Testis (tissue), 3 donors: Measurements from ENCODE around the gene CFAP70. TPM values are rescaled to one million over a fixed set of nuclear protein-coding genes. Genes with fewer than 3 reads are reported as not detected.

ENCODE experiments used
- DNase-seq: peaks from one replicate; pipeline ENCODE4 v3.0.0-alpha.2; 2019
- H3K27ac ChIP-seq, 2 donors: fragments of 200-600 bp; sonication (generic); one replicate each; pipeline ENCODE4 v1.5.1; 2019
- H3K27me3 ChIP-seq: fragments of 200-600 bp; sonication (generic); one replicate; pipeline ENCODE4 v1.5.1; 2019
- H3K36me3 ChIP-seq: fragments of 200-600 bp; sonication (generic); one replicate; pipeline ENCODE4 v1.5.1; 2017; ENCODE audit warnings: low read depth; ENCODE audit errors: missing control alignments
- H3K4me1 ChIP-seq: fragments of 200-600 bp; sonication (generic); one replicate; pipeline ENCODE4 v1.5.1; 2019
- H3K4me3 ChIP-seq, 2 donors: fragments of 200-600 bp; sonication (generic); one replicate each; pipeline ENCODE4 v1.5.1; 2017 to 2019
- H3K9me3 ChIP-seq: fragments of 200-600 bp; sonication (generic); one replicate; pipeline ENCODE4 v1.5.1; 2017
- CTCF ChIP-seq, 3 experiments: fragments of 450-650 bp in 2 of 3; fragments of 200-600 bp in 1 of 3; sonication (generic) in 1 of 3; IDR thresholded peaks; one replicate each; pipeline ENCODE4 v1.5.1; 2016 to 2019; ENCODE audit warnings: antibody characterized with exemption in 3 of 3, mild to moderate bottlenecking in 2 of 3, moderate library complexity in 1 of 3
- POLR2A ChIP-seq: fragments of 450-650 bp; IDR thresholded peaks from one replicate; pipeline ENCODE4 v1.6.1; 2017; ENCODE audit warnings: antibody characterized with exemption, mild to moderate bottlenecking, moderate library complexity
- WGBS, 2 donors: methylation state at CpG; one replicate each; pipeline ENCODE4 v1.1.5; 2018; 5-methylcytosine and 5-hydroxymethylcytosine counted together
- intact Hi-C: fragments of 100-400 bp; cut with DNase I; formaldehyde crosslinking; loops from one replicate; pipeline ENCODE4 v1.15.1; 2023; ENCODE audit warnings: low total_unique reads
- polyA plus RNA-seq: library from polyadenylated mRNA; stranded (reverse); fragments of 350-450 nt; fragmentation: Illumina TruSeq; extraction: RNeasy Lipid Tissue Mini Kit (QIAGEN cat#74804); gene quantifications from one replicate; pipeline ENCODE4 v1.2.3, GENCODE V29; 2014; ENCODE audit warnings: low read depth, low replicate concordance; ENCODE audit not compliant: insufficient read depth
- total RNA-seq, 2 donors: library from RNA; depleted of rRNA; stranded (reverse); fragments of >200 nt; gene quantifications; one replicate each; pipeline ENCODE4 v1.2.3, GENCODE V29; 2016

The CFAP70 gene
- total and polyA plus RNA-seq, 3 donors from 2014 or later: 29.6 to 57.2 (median 46.2) TPM

DNA sequence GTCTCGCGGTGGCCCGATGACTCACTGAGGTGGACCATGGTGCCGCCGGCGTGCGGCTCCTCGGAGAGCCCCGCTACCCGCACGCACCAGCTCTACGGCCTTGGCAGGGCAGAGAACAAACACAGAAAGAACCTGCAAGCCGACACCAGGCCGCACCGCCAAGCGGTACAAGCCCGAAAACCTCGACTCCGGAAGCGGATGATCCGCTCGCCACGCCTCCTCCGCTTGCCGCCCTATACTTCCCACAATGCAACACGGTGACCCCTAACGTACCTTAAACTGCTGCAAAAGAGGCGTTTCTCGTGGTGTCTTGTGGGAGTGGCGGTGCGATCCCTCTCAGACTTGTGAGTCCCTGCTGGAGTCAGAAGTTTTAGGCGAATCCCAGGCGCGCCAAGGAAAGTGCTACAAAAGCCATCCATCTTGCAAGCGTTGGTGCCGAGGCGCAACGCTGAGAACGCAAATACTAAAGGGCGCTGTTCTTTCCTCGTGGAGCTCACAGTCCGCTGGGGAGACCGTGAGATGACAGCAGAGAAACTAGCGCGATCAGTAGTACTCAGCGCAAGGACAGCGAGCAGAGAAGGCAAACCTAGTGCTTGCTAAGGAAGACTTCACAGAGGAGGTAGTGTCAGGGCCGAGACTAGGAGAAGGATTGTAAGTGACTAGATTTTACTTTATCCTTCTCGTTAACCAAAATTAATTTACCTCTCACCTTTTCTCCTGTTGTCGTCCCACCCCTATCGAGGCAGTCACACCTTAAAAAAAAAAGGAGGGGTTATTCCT lies 106.0 kb downstream of the CFAP70 start, which contains the start of gene MRPS16:
Gene MRPS16 (minus strand): TSS at position 200 of the 780 bp plus-strand sequence. CDS start 162 bp downstream, at position 38.
- WGBS, 2 donors: 0% methylated on average over 30 to 51 of the region's 51 CpGs
- intact Hi-C loops: no loop called here

GRCh38 chr10:73251683-73252444 lies 106.8 kb downstream of the CFAP70 start:
- intact Hi-C loops: no loop called here
- Histone ChIP-seq H3K36me3 (no peaks in the 10 kb centered on the region), H3K4me3 (peak overlapping the region; percentile 73 to 98), H3K4me1 (peaks cover 25% of the 10 kb centered on the region), H3K27ac (peak overlapping the region; percentile 88 to 93), H3K9me3 (no peaks in the 10 kb centered on the region), H3K27me3 (no peaks in the 10 kb centered on the region)
- 12 to 19% methylated on average over 15 to 21 of the region's 23 CpGs for WGBS, 2 donors
- no peak for TF ChIP-seq POLR2A
- TF ChIP-seq CTCF (IDR thresholded peaks at IDR 0.05): no peak
- peak; percentile 21 for DNase-seq

More for the DNA sequence above, 106.0 kb downstream of the CFAP70 start, which contains the start of gene MRPS16:
- Histone ChIP-seq H3K27ac (peak within 1 kb of the TSS; percentile 88 to 93), H3K9me3 (no peaks in the 10 kb centered on the region), H3K4me3 (peak within 1 kb of the TSS; percentile 73 to 98), H3K36me3 (no peaks in the 10 kb centered on the region), H3K4me1 (peaks cover 22% of the 10 kb centered on the region), H3K27me3 (no peaks in the 10 kb centered on the region)
- DNase-seq: peak; percentile 98
- TF ChIP-seq CTCF (IDR thresholded peaks at IDR 0.05) (peak in 1 of 3 experiments; percentile 28), POLR2A (peak; percentile 59)

DNA sequence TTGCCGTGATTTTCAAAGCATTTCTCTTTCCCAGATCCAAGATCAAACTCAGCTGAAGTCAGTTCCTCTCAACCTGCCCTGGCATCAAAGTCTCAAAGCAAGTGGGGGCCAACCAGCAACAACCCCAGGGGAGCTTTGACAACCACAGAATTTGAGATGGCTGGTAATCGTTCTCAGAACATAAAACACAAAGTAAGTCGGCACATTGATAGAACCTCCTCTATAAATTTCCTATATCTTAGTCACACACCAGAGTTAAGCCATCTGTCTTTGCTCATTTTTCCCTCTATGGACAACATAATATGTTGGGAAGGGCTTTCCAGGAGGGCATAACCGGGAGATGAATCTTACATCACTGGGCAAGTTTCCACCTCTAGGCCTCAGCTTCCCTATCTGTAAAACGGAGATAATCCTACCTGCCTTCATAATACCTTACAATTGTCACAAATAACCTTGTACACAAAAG lies 110.4 kb downstream of the CFAP70 start:
- H3K27me3 ChIP-seq: no peaks in the 10 kb centered on the region
- H3K4me1 ChIP-seq: peaks cover 31% of the 10 kb centered on the region
- WGBS, 2 donors: 67 to 72% methylated on average over 5 of the region's 5 CpGs
- TF ChIP-seq CTCF (IDR thresholded peaks at IDR 0.05) (no peak), POLR2A (no peak)
- no peaks in the 10 kb centered on the region for H3K36me3 ChIP-seq
- no peak for DNase-seq
- H3K27ac ChIP-seq: peak overlapping the region in 1 of 2 donors; percentile 90
- no peak overlapping the region for H3K4me3 ChIP-seq
- H3K9me3 ChIP-seq: no peaks in the 10 kb centered on the region
- intact Hi-C loops: no loop called here

- Histone ChIP-seq H3K36me3 (no peaks in the 10 kb centered on the region), H3K4me3 (peak overlapping the region; percentile 80 to 88), H3K9me3 (no peaks in the 10 kb centered on the region), H3K4me1 (peaks cover 28% of the 10 kb centered on the region), H3K27ac (peak overlapping the region; percentile 74 to 90), H3K27me3 (no peaks in the 10 kb centered on the region)
- intact Hi-C loops: no loop called here
- no peak for DNase-seq
- 22 to 27% methylated on average over 4 of the region's 4 CpGs for WGBS, 2 donors
- TF ChIP-seq POLR2A: no peak
- TF ChIP-seq CTCF (IDR thresholded peaks at IDR 0.05): no peak
Measured at GRCh38 chr10:73247509-73248258, 111.0 kb downstream of the CFAP70 start.
